Thoracic aorta (tissue), 2 donors: Measurements from ENCODE around the gene ZNF474. TPM values are rescaled to one million over a fixed set of nuclear protein-coding genes. Genes with fewer than 3 reads are reported as not detected.

Source experiments
- ATAC-seq: fragments of 150-250 bp; one replicate; pipeline ENCODE4 v1.8.0; 2017; ENCODE audit warnings: low read depth; ENCODE audit not compliant: insufficient number of reproducible peaks, low FRiP score
- DNase-seq: peaks from one replicate; pipeline ENCODE4 v3.0.0-alpha.2; 2020; ENCODE audit warnings: low spot score
- H3K27ac ChIP-seq, 2 donors: fragments of 200-600 bp; sonication (generic); 1 replicate in 1 of 2; 2 replicates in 1 of 2; pipeline ENCODE4 v1.5.1; 2016; ENCODE audit warnings: mild to moderate bottlenecking in 2 of 2, moderate library complexity in 2 of 2
- H3K27me3 ChIP-seq: fragments of 200-600 bp; sonication (generic); replicated peaks from 2 replicates; pipeline ENCODE4 v1.6.0; 2016; ENCODE audit warnings: mild to moderate bottlenecking; ENCODE audit not compliant: insufficient read depth
- H3K36me3 ChIP-seq: fragments of 200-600 bp; sonication (generic); one replicate; pipeline ENCODE4 v1.5.1; 2016
- H3K4me1 ChIP-seq, 2 donors: fragments of 200-600 bp; sonication (generic); 1 replicate in 1 of 2; 2 replicates in 1 of 2; pipeline versions ENCODE4 v1.5.1 to v1.6.0; 2016; ENCODE audit warnings: low read depth in 2 of 2, mild to moderate bottlenecking in 1 of 2; ENCODE audit not compliant: control insufficient read depth in 1 of 2
- H3K4me3 ChIP-seq: fragments of 200-600 bp; sonication (generic); 2 replicates; pipeline ENCODE4 v1.5.1; 2016; ENCODE audit warnings: mild to moderate bottlenecking
- H3K9me3 ChIP-seq: fragments of 200-600 bp; sonication (generic); 2 replicates; pipeline ENCODE4 v1.5.1; 2016
- CTCF ChIP-seq: fragments of 200-600 bp; sonication (generic); IDR thresholded peaks from one replicate; pipeline ENCODE4 v1.5.1; 2019; ENCODE audit warnings: antibody characterized with exemption
- total RNA-seq, 2 donors: library from RNA; depleted of rRNA; stranded (reverse); fragments of >200 nt; gene quantifications; one replicate each; pipeline versions ENCODE4 v1.1.0 to v1.2.3, GENCODE V29; 2016

Gene ZNF474
- total RNA-seq, 2 donors from 2014 or later: 0.27 to 0.92 TPM

- TF ChIP-seq CTCF: no peak
- Histone ChIP-seq H3K4me1 (no peaks in the 10 kb centered on the region), H3K9me3 (no peaks in the 10 kb centered on the region), H3K27ac (no peak overlapping the region), H3K36me3 (no peaks in the 10 kb centered on the region), H3K27me3 (no peaks in the 10 kb centered on the region), H3K4me3 (no peak overlapping the region)
- ATAC-seq: no peak
- DNase-seq: no peak
Measured at GRCh38 chr5:122202952-122203351, 73.6 kb downstream of the ZNF474 start.

Other genes with a start within 250 kb of the ZNF474 start
- 10 to 100 TPM in 1 of 2 donors, 1 to 10 TPM in 1; 8.0 to 22.9 TPM for gene SRFBP1, start 167.6 kb upstream of the ZNF474 start, total RNA-seq
- gene LOX, start 51.3 kb upstream of the ZNF474 start, total RNA-seq: 10 to 100 TPM; 32.9 to 65.2 TPM
- gene SNCAIP, start 182.7 kb downstream of the ZNF474 start, total RNA-seq: 1 to 10 TPM; 4.5 to 8.5 TPM